GM12878 (cell line): ENCODE measurements around the gene NDE1. TPM values are rescaled to one million over a fixed set of nuclear protein-coding genes. Genes with fewer than 3 reads are reported as not detected.

Source experiments
- BCL3 ChIP-seq: IDR thresholded peaks from 2 replicates; pipeline ENCODE4 v1.6.1; 2011; ENCODE audit warnings: borderline replicate concordance, low read depth, mild to moderate bottlenecking, moderate library complexity, low read length; ENCODE audit not compliant: insufficient read depth, poor library complexity, severe bottlenecking
- RCOR1 ChIP-seq: conservative IDR thresholded peaks from 2 replicates; pipeline ENCODE4 v1.6.1; 2012; ENCODE audit warnings: low read depth, low read length, improper control_type of control experiment
- RELA ChIP-seq: fragments of 450-650 bp; IDR thresholded peaks from 2 replicates; pipeline ENCODE4 v1.8.0; 2014; ENCODE audit warnings: borderline replicate concordance; ENCODE audit not compliant: partially characterized antibody
- RFX5 ChIP-seq: IDR thresholded peaks from 2 replicates; pipeline ENCODE4 v1.6.1; 2011; ENCODE audit warnings: low read depth, low read length, improper control_type of control experiment
- RUNX3 ChIP-seq: IDR thresholded peaks from 2 replicates; pipeline ENCODE4 v1.6.1; 2012; ENCODE audit warnings: low read length, inconsistent platforms
- USF1 ChIP-seq: IDR thresholded peaks from 2 replicates; pipeline ENCODE4 v1.6.1; 2011; ENCODE audit warnings: borderline replicate concordance, low read depth, mild to moderate bottlenecking, moderate library complexity, mixed read lengths, low read length; ENCODE audit not compliant: insufficient read depth; ENCODE audit errors: extremely low read length
- ZNF592 ChIP-seq: fragments of 450-650 bp; IDR thresholded peaks from 2 replicates; pipeline ENCODE4 v1.6.1; 2017; ENCODE audit warnings: mild to moderate bottlenecking, moderate library complexity
- polyA plus RNA-seq, 11 experiments: library from polyadenylated mRNA; depleted of rRNA in 4 of 11; unstranded in 6 of 11; stranded (reverse) in 5 of 11; fragments of >200 nt; fragmentation: Nextera tagmentation in 4 of 11; fragmentation: Illumina TruSeq in 1 of 11; extraction: Ambion mirVana in 4 of 11; extraction: Trizol in 1 of 11; gene quantifications; 1 replicate in 1 of 11; 2 replicates in 10 of 11; pipeline versions ENCODE4 v1.2.1 to v1.2.3, GENCODE V29; 2011 to 2016; ENCODE audit warnings: inconsistent platforms in 2 of 11, missing spikeins in 2 of 11, low read depth in 1 of 11
- total RNA-seq, 4 experiments: library from RNA; depleted of rRNA in 3 of 4; stranded (reverse); fragments of >200 nt in 3 of 4; fragmentation: Illumina TruSeq in 1 of 4; extraction: Trizol in 1 of 4; gene quantifications; 2 replicates each; pipeline versions ENCODE4 v1.2.1 to v1.2.3, GENCODE V29; 2013 to 2021

Gene NDE1
- total and polyA plus RNA-seq, 10 of the 15 experiments (the other 5 are each of a cell fraction or from before 2014, with no cell fraction given) = 5.7 to 148 (median 87.8) TPM

GRCh38 chr16:15701975-15702970 lies 52.2 kb downstream of the NDE1 start (continued):
- TF ChIP-seq BCL3 (no peak), RFX5 (no peak), USF1 (no peak), RELA (no peak), ZNF592 (no peak), RCOR1 (no peak), RUNX3 (no peak)
